Natural killer cell (primary cell): Measurements from ENCODE around the gene PIK3CD. TPM values are rescaled to one million over a fixed set of nuclear protein-coding genes. Genes with fewer than 3 reads are reported as not detected.
"Not testable (repeated sequence)": the region's sequence is repeated elsewhere in the genome, so short reads cannot be mapped to it uniquely, and the experiment has no call there.

Source experiments
- ATAC-seq, 3 donors: fragments of 150-1000 bp in 2 of 3; fragments of 200-7000 bp in 1 of 3; cut with Tn5 transposase; 1 replicate in 1 of 3; 2 replicates in 2 of 3; pipeline ENCODE4 v1.10.0; 2021; ENCODE audit warnings: mild to moderate bottlenecking in 2 of 3, moderate library complexity in 2 of 3
- DNase-seq, 2 donors: peaks; one replicate each; pipeline versions ENCODE4 v3.0.0 to v3.0.0-alpha.2; 2013 to 2021; ENCODE audit warnings: mixed read lengths in 1 of 2
- H3K27ac ChIP-seq: one replicate; pipeline ENCODE4 v1.5.1; 2013; ENCODE audit warnings: mild to moderate bottlenecking, low read length
- H3K27me3 ChIP-seq: one replicate; pipeline ENCODE4 v1.6.1; 2013; ENCODE audit warnings: low read length; ENCODE audit not compliant: control insufficient read depth, insufficient read depth
- H3K36me3 ChIP-seq: one replicate; pipeline ENCODE4 v1.6.1; 2013; ENCODE audit warnings: low read length; ENCODE audit not compliant: control insufficient read depth, insufficient read depth
- H3K4me1 ChIP-seq: one replicate; pipeline ENCODE4 v1.6.1; 2013; ENCODE audit warnings: low read length; ENCODE audit not compliant: control insufficient read depth, insufficient read depth
- H3K4me3 ChIP-seq: one replicate; pipeline ENCODE4 v1.5.1; 2013; ENCODE audit warnings: low read length
- H3K9me3 ChIP-seq: one replicate; pipeline ENCODE4 v1.6.1; 2013; ENCODE audit warnings: low read length; ENCODE audit not compliant: control insufficient read depth, insufficient read depth
- H3K27ac Mint-ChIP-seq, 2 donors: one replicate each; pipeline ENCODE4 v1.8.0; 2022; ENCODE audit warnings: mild to moderate bottlenecking in 2 of 2, mixed read lengths in 2 of 2, moderate library complexity in 1 of 2
- H3K27me3 Mint-ChIP-seq, 2 donors: one replicate each; pipeline ENCODE4 v1.8.0; 2022; ENCODE audit warnings: low read depth in 2 of 2, mixed read lengths in 2 of 2
- H3K36me3 Mint-ChIP-seq: one replicate; pipeline ENCODE4 v1.8.0; 2022; ENCODE audit warnings: mixed read lengths
- H3K4me1 Mint-ChIP-seq, 2 donors: one replicate each; pipeline ENCODE4 v1.8.0; 2022; ENCODE audit warnings: mixed read lengths in 2 of 2
- H3K4me3 Mint-ChIP-seq: one replicate; pipeline ENCODE4 v1.8.0; 2022; ENCODE audit warnings: mild to moderate bottlenecking, moderate library complexity, mixed read lengths
- H3K9me3 Mint-ChIP-seq, 2 donors: one replicate each; pipeline ENCODE4 v1.8.0; 2022; ENCODE audit warnings: mixed read lengths in 2 of 2
- CTCF ChIP-seq: fragments of 200-600 bp; IDR thresholded peaks from one replicate; pipeline ENCODE4 v1.8.0; 2022; ENCODE audit warnings: antibody characterized with exemption
- WGBS: methylation state at CpG from one replicate; pipeline ENCODE4 v1.1.7; 2013; ENCODE audit warnings: missing lambda C conversion rate; ENCODE audit not compliant: insufficient coverage; 5-methylcytosine and 5-hydroxymethylcytosine counted together
- intact Hi-C: fragments of 100-400 bp; cut with micrococcal nuclease; formaldehyde crosslinking; loops from one replicate; pipeline ENCODE4 v1.14.2; 2022
- total RNA-seq, 4 donors: library from RNA; stranded (reverse); fragments of 120-200 nt in 1 of 4; gene quantifications; one replicate each; pipeline versions ENCODE4 v1.2.3 to v1.2.4, GENCODE V29; 2013 to 2022

The PIK3CD gene
- total RNA-seq, 3 donors from 2014 or later (not counting 1 experiment from before 2014, with no cell fraction given): 171 to 240 (median 198) TPM

- peaks cover 14 to 15% of the 10 kb centered on the region in 2 donors for H3K4me1 Mint-ChIP-seq
Observed at GRCh38 chr1:9737671-9738070, 86.1 kb downstream of the PIK3CD start.

GRCh38 chr1:9744106-9744799, 92.7 kb downstream of the PIK3CD start:
- no peak overlapping the region for H3K27ac ChIP-seq
- intact Hi-C loops: no loop called here
- no peak for TF ChIP-seq CTCF
- H3K4me1 ChIP-seq: no peaks in the 10 kb centered on the region
- no peaks in the 10 kb centered on the region for H3K27me3 ChIP-seq
- H3K9me3 ChIP-seq: no peaks in the 10 kb centered on the region
- Mint-ChIP-seq H3K4me1 (no peaks in the 10 kb centered on the region), H3K36me3 (no peaks in the 10 kb centered on the region), H3K9me3 (no peaks in the 10 kb centered on the region), H3K27me3 (no peaks in the 10 kb centered on the region), H3K4me3 (no peak overlapping the region), H3K27ac (no peak overlapping the region)
- H3K4me3 ChIP-seq: no peak overlapping the region
- ATAC-seq (no peak), DNase-seq (no peak)
- 96% methylated on average over 28 of the region's 28 CpGs for WGBS
- H3K36me3 ChIP-seq: peaks cover 59% of the 10 kb centered on the region

More at GRCh38 chr1:9737671-9738070, 86.1 kb downstream of the PIK3CD start:
- ATAC-seq (no peak), DNase-seq (no peak)
- Mint-ChIP-seq H3K27me3 (no peaks in the 10 kb centered on the region), H3K36me3 (no peaks in the 10 kb centered on the region), H3K27ac (no peak overlapping the region), H3K4me3 (no peak overlapping the region), H3K9me3 (no peaks in the 10 kb centered on the region)
- Histone ChIP-seq H3K27me3 (no peaks in the 10 kb centered on the region), H3K27ac (no peak overlapping the region), H3K4me1 (peaks cover 13% of the 10 kb centered on the region), H3K9me3 (no peaks in the 10 kb centered on the region), H3K4me3 (no peak overlapping the region), H3K36me3 (peaks cover 62% of the 10 kb centered on the region)
- 97% methylated on average over 10 of the region's 10 CpGs for WGBS
- no peak for TF ChIP-seq CTCF
- intact Hi-C loops: no loop called here

GRCh38 chr1:9746211-9746610, 94.7 kb downstream of the PIK3CD start:
- Mint-ChIP-seq H3K4me1 (no peaks in the 10 kb centered on the region), H3K27me3 (no peaks in the 10 kb centered on the region), H3K36me3 (peaks cover 6% of the 10 kb centered on the region), H3K4me3 (no peak overlapping the region), H3K27ac (no peak overlapping the region), H3K9me3 (no peaks in the 10 kb centered on the region)
- ATAC-seq (no peak), DNase-seq (no peak)
- Histone ChIP-seq H3K4me3 (no peak overlapping the region), H3K9me3 (no peaks in the 10 kb centered on the region), H3K36me3 (peaks cover 62% of the 10 kb centered on the region), H3K27me3 (no peaks in the 10 kb centered on the region), H3K4me1 (no peaks in the 10 kb centered on the region), H3K27ac (no peak overlapping the region)
- TF ChIP-seq CTCF: no peak
- WGBS: 94% methylated on average over 3 of the region's 3 CpGs
- intact Hi-C loops: no loop called here

GRCh38 chr1:9746651-9747050, 95.1 kb downstream of the PIK3CD start:
- H3K4me1 ChIP-seq: no peaks in the 10 kb centered on the region
- WGBS: 96% methylated on average over 7 of the region's 7 CpGs
- TF ChIP-seq CTCF: no peak
- Mint-ChIP-seq H3K4me1 (no peaks in the 10 kb centered on the region), H3K9me3 (no peaks in the 10 kb centered on the region), H3K4me3 (no peak overlapping the region), H3K36me3 (peaks cover 10% of the 10 kb centered on the region), H3K27me3 (no peaks in the 10 kb centered on the region), H3K27ac (no peak overlapping the region)
- H3K4me3 ChIP-seq: no peak overlapping the region
- no peaks in the 10 kb centered on the region for H3K27me3 ChIP-seq
- H3K27ac ChIP-seq: no peak overlapping the region
- ATAC-seq (no peak), DNase-seq (no peak)
- no peaks in the 10 kb centered on the region for H3K9me3 ChIP-seq
- intact Hi-C loops: no loop called here
- peaks cover 64% of the 10 kb centered on the region for H3K36me3 ChIP-seq

- WGBS: 98% methylated on average over 9 of the region's 9 CpGs
- H3K27me3 Mint-ChIP-seq, H3K27ac ChIP-seq, H3K9me3 ChIP-seq, H3K4me1 Mint-ChIP-seq, H3K9me3 Mint-ChIP-seq, DNase-seq, H3K27me3 ChIP-seq, H3K27ac Mint-ChIP-seq, ATAC-seq, H3K4me3 ChIP-seq, H3K4me1 ChIP-seq, intact Hi-C loops, H3K4me3 Mint-ChIP-seq: not testable (repeated sequence)
- peaks cover 13% of the 10 kb centered on the region for H3K36me3 Mint-ChIP-seq
- H3K36me3 ChIP-seq: peaks cover 63% of the 10 kb centered on the region
Observed at GRCh38 chr1:9748391-9748790, 96.9 kb downstream of the PIK3CD start.
